Peyer's patch (tissue), 4 donors: ENCODE data around the gene VASN.

Experiments
- POLR2A ChIP-seq, 2 donors: fragments of 450-650 bp; IDR thresholded peaks; one replicate each; pipeline ENCODE4 v1.5.1; 2017; ENCODE audit warnings: antibody characterized with exemption in 2 of 2, mild to moderate bottlenecking in 2 of 2, moderate library complexity in 2 of 2
- TF ChIP-seq, protein P1 (sequence below), 6 experiments: fragments of 450-650 bp in 4 of 6; fragments of 200-600 bp in 2 of 6; sonication (generic) in 1 of 6; IDR thresholded peaks; one replicate each; pipeline ENCODE4 v1.5.1; 2017 to 2019; ENCODE audit warnings: antibody characterized with exemption in 6 of 6, mild to moderate bottlenecking in 3 of 6, moderate library complexity in 1 of 6

DNA sequence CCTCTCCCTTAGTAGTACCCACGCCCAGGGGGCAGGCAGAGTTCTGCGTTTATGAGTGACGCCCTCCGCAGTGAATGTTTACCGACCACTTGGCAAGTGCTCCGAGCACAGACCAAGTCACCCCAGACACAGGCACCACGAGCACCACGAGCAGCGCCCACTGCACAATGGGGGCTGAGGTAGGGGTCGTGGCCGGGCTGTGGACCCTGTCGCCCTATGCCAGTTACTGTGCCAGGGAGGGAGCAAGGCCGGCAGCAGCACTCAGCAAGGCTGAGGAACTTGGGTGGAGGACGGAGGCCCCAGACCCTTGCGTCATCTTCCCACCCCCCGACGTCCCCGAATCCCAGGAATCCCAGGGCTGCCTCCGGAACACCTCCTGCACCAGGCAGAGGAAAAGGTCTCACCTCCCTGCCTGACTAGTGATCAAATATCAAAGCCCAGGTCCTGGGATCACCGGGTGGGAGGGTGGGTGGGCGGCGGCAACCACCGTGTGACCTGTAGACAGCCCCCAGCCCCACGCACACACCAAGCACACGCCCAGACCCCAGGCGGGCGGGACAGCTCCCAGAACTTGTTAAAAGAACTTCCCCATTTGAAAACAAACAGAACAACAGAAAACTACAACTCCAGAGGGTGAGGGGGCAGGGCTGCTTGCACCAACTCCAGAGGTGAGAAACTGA lies 5.4 kb downstream of the VASN start:
- no peak for TF ChIP-seq POLR2A (IDR thresholded peaks at IDR 0.05)
- TF ChIP-seq, protein P1, sequence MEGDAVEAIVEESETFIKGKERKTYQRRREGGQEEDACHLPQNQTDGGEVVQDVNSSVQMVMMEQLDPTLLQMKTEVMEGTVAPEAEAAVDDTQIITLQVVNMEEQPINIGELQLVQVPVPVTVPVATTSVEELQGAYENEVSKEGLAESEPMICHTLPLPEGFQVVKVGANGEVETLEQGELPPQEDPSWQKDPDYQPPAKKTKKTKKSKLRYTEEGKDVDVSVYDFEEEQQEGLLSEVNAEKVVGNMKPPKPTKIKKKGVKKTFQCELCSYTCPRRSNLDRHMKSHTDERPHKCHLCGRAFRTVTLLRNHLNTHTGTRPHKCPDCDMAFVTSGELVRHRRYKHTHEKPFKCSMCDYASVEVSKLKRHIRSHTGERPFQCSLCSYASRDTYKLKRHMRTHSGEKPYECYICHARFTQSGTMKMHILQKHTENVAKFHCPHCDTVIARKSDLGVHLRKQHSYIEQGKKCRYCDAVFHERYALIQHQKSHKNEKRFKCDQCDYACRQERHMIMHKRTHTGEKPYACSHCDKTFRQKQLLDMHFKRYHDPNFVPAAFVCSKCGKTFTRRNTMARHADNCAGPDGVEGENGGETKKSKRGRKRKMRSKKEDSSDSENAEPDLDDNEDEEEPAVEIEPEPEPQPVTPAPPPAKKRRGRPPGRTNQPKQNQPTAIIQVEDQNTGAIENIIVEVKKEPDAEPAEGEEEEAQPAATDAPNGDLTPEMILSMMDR (IDR thresholded peaks at IDR 0.05), result no peak
